Hair follicle dermal papilla cell (primary cell): ENCODE results near the gene ADARB1. TPM values are rescaled to one million over a fixed set of nuclear protein-coding genes. Genes with fewer than 3 reads are reported as not detected.

Source experiments
- total RNA-seq: library from RNA; depleted of rRNA; stranded (reverse); fragments of >200 nt; gene quantifications from 2 replicates; pipeline ENCODE4 v1.2.3, GENCODE V29; 2012

Gene ADARB1
- 20.2 and 28.1 TPM in 2 replicates for total RNA-seq

GRCh38 chr21:45074048-45074817 is at the start of gene ADARB1:
TSS of gene ADARB1 (plus strand) at chr21:45074580. CDS start at chr21:45171657, 97,077 bp downstream.

Other genes with a start within 250 kb of the ADARB1 start
- gene PTTG1IP, start 200.9 kb upstream of the ADARB1 start, total RNA-seq = 288 and 314 TPM in 2 replicates
- 2.1 and 3.4 TPM in 2 replicates for gene ITGB2, start 153.7 kb upstream of the ADARB1 start, total RNA-seq
- 9.6 and 14.8 TPM in 2 replicates for gene SLX9, start 134.6 kb upstream of the ADARB1 start, total RNA-seq
- 53.4 and 59.6 TPM in 2 replicates for gene POFUT2, start 213.3 kb downstream of the ADARB1 start, total RNA-seq